ENCODE results near the gene CEP131. TPM values are rescaled to one million over a fixed set of nuclear protein-coding genes. Genes with fewer than 3 reads are reported as not detected.
A peak's percentile ranks its signal among the peaks of the same experiment; 100 is the strongest.

The CEP131 gene
- total RNA-seq (10 to 100 TPM in 3 of 5 donors, 1 to 10 TPM in 2; 4.8 to 75.0 (median 12.5) TPM), polyA plus RNA-seq (10 to 100 TPM in 2 of 3 donors, 1 to 10 TPM in 1; 9.9 to 15.7 (median 11.8) TPM)
- long read RNA-seq, donor 1, result 0 reads
- long read RNA-seq, donor 2, result 0 reads
- long read RNA-seq, donor 3, result 0 reads
- long read RNA-seq, donor 4, result 0 reads
- long read RNA-seq, donor 5, partial matches to known transcripts, result 0 of 1 reads
- long read RNA-seq, donor 5, other reads (novel, unspliced or antisense), result 0 of 1 reads
- long read RNA-seq, donor 6, result 0 reads
- long read RNA-seq, donor 7, partial matches to known transcripts, result 0 of 1 reads
- long read RNA-seq, donor 7, other reads (novel, unspliced or antisense), result 0 of 1 reads
- long read RNA-seq, donor 8, result 0 reads
- long read RNA-seq, donor 9, result 0 reads
- long read RNA-seq, donor 10, result 0 reads

- Histone ChIP-seq H3K4me1 (peaks cover 19 to 26% (median 26%) of the 10 kb centered on the region in 4 donors), H3K27ac (peak within 1 kb of the TSS in 4 of 5 donors; percentile 57 to 76 (median 71)), H3K36me3 (peaks cover 0 to 19% (median 15%) of the 10 kb centered on the region in 4 donors), H3K9me3 (no peaks in the 10 kb centered on the region), H3K4me3 (peak within 1 kb of the TSS; percentile 78 to 92 (median 86)), H3K27me3 (no peaks in the 10 kb centered on the region)
- peak in 2 of 3 donors; percentile 50 to 81 for TF ChIP-seq POLR2AphosphoS5 (IDR thresholded peaks at IDR 0.05)
- TF ChIP-seq EP300 (IDR thresholded peaks at IDR 0.05), result no peak
- TF ChIP-seq POLR2A (IDR thresholded peaks at IDR 0.05), result no peak
- intact Hi-C loops (cut with DNase I; ENCODE audit: low total_unique reads), result no loop called here
- WGBS, 5 donors, result 1% methylated on average over 24 to 79 of the region's 79 CpGs
- DNase-seq, result peak; percentile 99 to 100
Observed at GRCh38 chr17:81222906-81223761, at the start of gene CEP131. Gene CEP131, minus strand, starts transcription at chr17:81222965. Its CDS starts 2,909 bp downstream, at chr17:81220056.

- Histone ChIP-seq H3K4me3 (no peak overlapping the region), H3K27me3 (no peaks in the 10 kb centered on the region), H3K36me3 (peaks cover 51 to 98% (median 92%) of the 10 kb centered on the region in 4 donors), H3K9me3 (no peaks in the 10 kb centered on the region), H3K27ac (no peak overlapping the region), H3K4me1 (peaks cover 0 to 14% (median 3%) of the 10 kb centered on the region in 4 donors)
- TF ChIP-seq POLR2AphosphoS5 (IDR thresholded peaks at IDR 0.05) (no peak), CTCF (IDR thresholded peaks at IDR 0.05) (no peak), EP300 (IDR thresholded peaks at IDR 0.05) (no peak), POLR2A (IDR thresholded peaks at IDR 0.05) (no peak)
- DNase-seq, result no peak
- 93 to 97% (median 95%) methylated on average over 10 to 12 of the region's 12 CpGs for WGBS, 5 donors
- intact Hi-C loops (cut with DNase I; ENCODE audit: low total_unique reads), result no loop called here
Observed at GRCh38 chr17:81271226-81271625, 48.5 kb upstream of the CEP131 start.

- no peak overlapping the region for H3K4me3 ChIP-seq
Observed at GRCh38 chr17:81270279-81270678, 47.5 kb upstream of the CEP131 start.

GRCh38 chr17:81267390-81268067 lies 44.8 kb upstream of the CEP131 start:
- Histone ChIP-seq H3K27ac (peak overlapping the region in 1 of 5 donors; percentile 4), H3K36me3 (peaks cover 51 to 98% (median 94%) of the 10 kb centered on the region in 4 donors), H3K4me3 (no peak overlapping the region), H3K9me3 (no peaks in the 10 kb centered on the region), H3K4me1 (peaks cover 0 to 8% (median 0%) of the 10 kb centered on the region in 4 donors), H3K27me3 (no peaks in the 10 kb centered on the region)
- intact Hi-C loops (cut with DNase I; ENCODE audit: low total_unique reads), result no loop called here
- 92 to 94% (median 93%) methylated on average over 6 of the region's 6 CpGs for WGBS, 5 donors
- no peak for DNase-seq
- TF ChIP-seq POLR2A (IDR thresholded peaks at IDR 0.05) (no peak), CTCF (IDR thresholded peaks at IDR 0.05) (no peak)

More at GRCh38 chr17:81270279-81270678, 47.5 kb upstream of the CEP131 start:
- no peaks in the 10 kb centered on the region for H3K9me3 ChIP-seq
- intact Hi-C loops (cut with DNase I; ENCODE audit: low total_unique reads), result no loop called here
- DNase-seq, result no peak
- H3K27me3 ChIP-seq, result no peaks in the 10 kb centered on the region
- 90 to 94% (median 93%) methylated on average over 18 of the region's 18 CpGs for WGBS, 5 donors
- H3K36me3 ChIP-seq, result peaks cover 53 to 98% (median 94%) of the 10 kb centered on the region in 4 donors
- peaks cover 0 to 14% (median 3%) of the 10 kb centered on the region in 4 donors for H3K4me1 ChIP-seq
- H3K27ac ChIP-seq, result no peak overlapping the region
- no peak for TF ChIP-seq POLR2A (IDR thresholded peaks at IDR 0.05)
- no peak for TF ChIP-seq CTCF (IDR thresholded peaks at IDR 0.05)
- no peak for TF ChIP-seq POLR2AphosphoS5 (IDR thresholded peaks at IDR 0.05)
- no peak for TF ChIP-seq EP300 (IDR thresholded peaks at IDR 0.05)
